ENCODE data around the gene CPLANE2.

CPLANE2 gene

GRCh38 chr1:16195518-16195905 is 41.5 kb downstream of the CPLANE2 start:
- H3K4me1 ChIP-seq (ENCODE audit: control insufficient read depth, insufficient read depth, low read length): no peaks in the 10 kb centered on the region
- H3K4me3 ChIP-seq (ENCODE audit: low read length): no peak overlapping the region
- H3K27me3 ChIP-seq (ENCODE audit: control insufficient read depth, insufficient read depth, low read length): no peaks in the 10 kb centered on the region
- H3K9ac ChIP-seq (ENCODE audit: low read depth, low read length): no peak overlapping the region
- no peak overlapping the region for H3K4me2 ChIP-seq (ENCODE audit: low read length)
- no peaks in the 10 kb centered on the region for H3K9me3 ChIP-seq (replicated peaks; ENCODE audit: low read length)
- no peaks in the 10 kb centered on the region for H3K36me3 ChIP-seq (ENCODE audit: insufficient read depth, low read length)

- Histone ChIP-seq H3K27me3 (ENCODE audit: control insufficient read depth, insufficient read depth, low read length) (no peaks in the 10 kb centered on the region), H3K36me3 (ENCODE audit: insufficient read depth, low read length) (no peaks in the 10 kb centered on the region), H3K9ac (ENCODE audit: low read depth, low read length) (no peak overlapping the region), H3K4me3 (ENCODE audit: low read length) (no peak overlapping the region), H3K4me1 (ENCODE audit: control insufficient read depth, insufficient read depth, low read length) (peaks cover 28% of the 10 kb centered on the region), H3K4me2 (ENCODE audit: low read length) (no peak overlapping the region), H3K9me3 (replicated peaks; ENCODE audit: low read length) (no peaks in the 10 kb centered on the region)
Measured at GRCh38 chr1:16191916-16192546, 45.0 kb downstream of the CPLANE2 start.

- Histone ChIP-seq H3K9me3 (replicated peaks; ENCODE audit: low read length) (no peaks in the 10 kb centered on the region), H3K27me3 (ENCODE audit: control insufficient read depth, insufficient read depth, low read length) (no peaks in the 10 kb centered on the region), H3K36me3 (ENCODE audit: insufficient read depth, low read length) (no peaks in the 10 kb centered on the region), H3K4me2 (ENCODE audit: low read length) (no peak overlapping the region), H3K4me3 (ENCODE audit: low read length) (no peak overlapping the region), H3K9ac (ENCODE audit: low read depth, low read length) (no peak overlapping the region), H3K4me1 (ENCODE audit: control insufficient read depth, insufficient read depth, low read length) (peaks cover 28% of the 10 kb centered on the region)
Measured at GRCh38 chr1:16191309-16191708, 45.7 kb downstream of the CPLANE2 start.

GRCh38 chr1:16189921-16190621 is 46.9 kb downstream of the CPLANE2 start:
- H3K9me3 ChIP-seq (replicated peaks; ENCODE audit: low read length): no peaks in the 10 kb centered on the region
- H3K27me3 ChIP-seq (ENCODE audit: control insufficient read depth, insufficient read depth, low read length): no peaks in the 10 kb centered on the region
- peaks cover 28% of the 10 kb centered on the region for H3K4me1 ChIP-seq (ENCODE audit: control insufficient read depth, insufficient read depth, low read length)
- H3K9ac ChIP-seq (ENCODE audit: low read depth, low read length): no peak overlapping the region
- H3K4me3 ChIP-seq (ENCODE audit: low read length): no peak overlapping the region
- H3K4me2 ChIP-seq (ENCODE audit: low read length): no peak overlapping the region
- H3K36me3 ChIP-seq (ENCODE audit: insufficient read depth, low read length): no peaks in the 10 kb centered on the region

GRCh38 chr1:16189003-16189402 is 48.0 kb downstream of the CPLANE2 start:
- Histone ChIP-seq H3K36me3 (ENCODE audit: insufficient read depth, low read length) (no peaks in the 10 kb centered on the region), H3K27me3 (ENCODE audit: control insufficient read depth, insufficient read depth, low read length) (no peaks in the 10 kb centered on the region), H3K4me3 (ENCODE audit: low read length) (no peak overlapping the region), H3K4me2 (ENCODE audit: low read length) (peak overlapping the region; percentile 17), H3K9me3 (replicated peaks; ENCODE audit: low read length) (no peaks in the 10 kb centered on the region), H3K4me1 (ENCODE audit: control insufficient read depth, insufficient read depth, low read length) (peaks cover 28% of the 10 kb centered on the region), H3K9ac (ENCODE audit: low read depth, low read length) (no peak overlapping the region)

GRCh38 chr1:16187748-16188401 is 49.1 kb downstream of the CPLANE2 start:
- Histone ChIP-seq H3K9me3 (replicated peaks; ENCODE audit: low read length) (no peaks in the 10 kb centered on the region), H3K4me1 (ENCODE audit: control insufficient read depth, insufficient read depth, low read length) (peaks cover 36% of the 10 kb centered on the region), H3K27me3 (ENCODE audit: control insufficient read depth, insufficient read depth, low read length) (no peaks in the 10 kb centered on the region), H3K9ac (ENCODE audit: low read depth, low read length) (no peak overlapping the region), H3K36me3 (ENCODE audit: insufficient read depth, low read length) (no peaks in the 10 kb centered on the region), H3K4me2 (ENCODE audit: low read length) (peak overlapping the region; percentile 48), H3K4me3 (ENCODE audit: low read length) (no peak overlapping the region)

GRCh38 chr1:16186655-16187235 is 50.2 kb downstream of the CPLANE2 start:
- H3K9me3 ChIP-seq (replicated peaks; ENCODE audit: low read length): no peaks in the 10 kb centered on the region
- no peak overlapping the region for H3K9ac ChIP-seq (ENCODE audit: low read depth, low read length)
- H3K27me3 ChIP-seq (ENCODE audit: control insufficient read depth, insufficient read depth, low read length): no peaks in the 10 kb centered on the region
- H3K4me2 ChIP-seq (ENCODE audit: low read length): no peak overlapping the region
- no peak overlapping the region for H3K4me3 ChIP-seq (ENCODE audit: low read length)
- H3K36me3 ChIP-seq (ENCODE audit: insufficient read depth, low read length): no peaks in the 10 kb centered on the region
- peaks cover 47% of the 10 kb centered on the region for H3K4me1 ChIP-seq (ENCODE audit: control insufficient read depth, insufficient read depth, low read length)

GRCh38 chr1:16184557-16185303 is 52.3 kb downstream of the CPLANE2 start:
- no peak overlapping the region for H3K9ac ChIP-seq (ENCODE audit: low read depth, low read length)

GRCh38 chr1:16183765-16184556 is 53.0 kb downstream of the CPLANE2 start:
- H3K36me3 ChIP-seq (ENCODE audit: insufficient read depth, low read length): no peaks in the 10 kb centered on the region
- peaks cover 53% of the 10 kb centered on the region for H3K4me1 ChIP-seq (ENCODE audit: control insufficient read depth, insufficient read depth, low read length)
- H3K9ac ChIP-seq (ENCODE audit: low read depth, low read length): no peak overlapping the region
- H3K9me3 ChIP-seq (replicated peaks; ENCODE audit: low read length): no peaks in the 10 kb centered on the region
- H3K27me3 ChIP-seq (ENCODE audit: control insufficient read depth, insufficient read depth, low read length): no peaks in the 10 kb centered on the region
- H3K4me2 ChIP-seq (ENCODE audit: low read length): no peak overlapping the region
- no peak overlapping the region for H3K4me3 ChIP-seq (ENCODE audit: low read length)

More at GRCh38 chr1:16184557-16185303, 52.3 kb downstream of the CPLANE2 start:
- no peak overlapping the region for H3K4me3 ChIP-seq (ENCODE audit: low read length)
- no peak overlapping the region for H3K4me2 ChIP-seq (ENCODE audit: low read length)
- no peaks in the 10 kb centered on the region for H3K9me3 ChIP-seq (replicated peaks; ENCODE audit: low read length)
- H3K36me3 ChIP-seq (ENCODE audit: insufficient read depth, low read length): no peaks in the 10 kb centered on the region
- H3K27me3 ChIP-seq (ENCODE audit: control insufficient read depth, insufficient read depth, low read length): no peaks in the 10 kb centered on the region
- peaks cover 58% of the 10 kb centered on the region for H3K4me1 ChIP-seq (ENCODE audit: control insufficient read depth, insufficient read depth, low read length)

GRCh38 chr1:16183179-16183578 is 53.8 kb downstream of the CPLANE2 start:
- H3K4me1 ChIP-seq (ENCODE audit: control insufficient read depth, insufficient read depth, low read length): peaks cover 51% of the 10 kb centered on the region
- no peaks in the 10 kb centered on the region for H3K9me3 ChIP-seq (replicated peaks; ENCODE audit: low read length)
- H3K9ac ChIP-seq (ENCODE audit: low read depth, low read length): no peak overlapping the region
- no peaks in the 10 kb centered on the region for H3K27me3 ChIP-seq (ENCODE audit: control insufficient read depth, insufficient read depth, low read length)
- H3K36me3 ChIP-seq (ENCODE audit: insufficient read depth, low read length): no peaks in the 10 kb centered on the region
- peak overlapping the region; percentile 38 for H3K4me2 ChIP-seq (ENCODE audit: low read length)
- no peak overlapping the region for H3K4me3 ChIP-seq (ENCODE audit: low read length)
